Measurements from ENCODE around the gene MMD.

The MMD gene

GRCh38 chr17:55356434-55357328 lies 65.0 kb downstream of the MMD start:
- DNase-seq, result peak in 34 of 56 donors; percentile 0 to 84 (median 32)

GRCh38 chr17:55354941-55355340 lies 66.7 kb downstream of the MMD start:
- DNase-seq, result no peak

GRCh38 chr17:55354010-55354409 lies 67.6 kb downstream of the MMD start:
- DNase-seq, result no peak

GRCh38 chr17:55351226-55351625 lies 70.4 kb downstream of the MMD start:
- no peak for DNase-seq

GRCh38 chr17:55350825-55351205 lies 70.8 kb downstream of the MMD start:
- DNase-seq, result no peak

- DNase-seq, result peak in 29 of 56 donors; percentile 2 to 60 (median 11)
Measured at GRCh38 chr17:55348749-55349354, 72.8 kb downstream of the MMD start.

- DNase-seq, result no peak
Measured at GRCh38 chr17:55347341-55347740, 74.3 kb downstream of the MMD start.

- DNase-seq, result no peak
Measured at GRCh38 chr17:55346658-55347057, 75.0 kb downstream of the MMD start.

- no peak for DNase-seq
Measured at GRCh38 chr17:55345132-55345531, 76.5 kb downstream of the MMD start.

GRCh38 chr17:55344514-55344997 lies 77.1 kb downstream of the MMD start:
- no peak for DNase-seq

- DNase-seq, result no peak
Measured at GRCh38 chr17:55343900-55344513, 77.6 kb downstream of the MMD start.

- no peak for DNase-seq
Measured at GRCh38 chr17:55342800-55343585, 78.6 kb downstream of the MMD start.

Measured in amygdala (tissue), 56 donors.